CD4-positive, alpha-beta T cell treated with Interferon gamma for 1 hour (primary cell): Measurements from ENCODE around the gene C18orf63.

Experiments
- DNase-seq: peaks from one replicate; pipeline ENCODE4 v3.0.0-alpha.2; 2020

C18orf63 gene

DNA sequence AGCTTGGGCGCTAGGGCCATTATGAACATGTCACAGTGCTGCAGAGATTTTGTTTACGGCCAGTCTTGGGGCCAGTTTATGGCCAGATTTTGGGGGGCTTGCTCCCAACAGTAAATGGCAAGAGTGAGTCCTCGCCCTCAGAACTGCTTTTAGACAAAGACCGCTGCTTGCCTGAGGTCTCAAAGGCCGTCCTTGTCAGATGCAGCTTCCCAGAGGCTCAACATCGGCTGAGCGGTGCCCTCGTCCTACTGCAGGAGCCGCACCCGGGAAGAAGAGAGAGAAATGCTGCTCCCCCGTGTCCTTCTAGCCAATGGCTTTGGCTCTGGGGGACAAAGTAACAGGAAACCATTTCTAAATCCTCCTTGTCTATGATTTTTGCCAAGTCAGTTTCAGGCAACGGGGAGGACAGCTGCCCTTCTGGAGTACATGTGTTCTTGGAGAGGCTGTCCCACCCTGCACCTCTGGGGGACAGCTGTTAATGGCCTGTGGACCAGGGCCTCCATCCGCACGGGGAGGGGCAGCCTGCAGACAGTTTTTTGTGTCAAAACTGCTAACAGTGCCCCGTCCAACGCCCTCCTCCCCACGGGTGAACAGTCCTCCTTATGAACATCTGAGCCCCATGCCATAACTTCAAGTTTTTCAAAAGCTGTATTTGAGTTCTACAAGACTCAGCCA, 66.1 kb downstream of the C18orf63 start:
- DNase-seq = no peak

DNA sequence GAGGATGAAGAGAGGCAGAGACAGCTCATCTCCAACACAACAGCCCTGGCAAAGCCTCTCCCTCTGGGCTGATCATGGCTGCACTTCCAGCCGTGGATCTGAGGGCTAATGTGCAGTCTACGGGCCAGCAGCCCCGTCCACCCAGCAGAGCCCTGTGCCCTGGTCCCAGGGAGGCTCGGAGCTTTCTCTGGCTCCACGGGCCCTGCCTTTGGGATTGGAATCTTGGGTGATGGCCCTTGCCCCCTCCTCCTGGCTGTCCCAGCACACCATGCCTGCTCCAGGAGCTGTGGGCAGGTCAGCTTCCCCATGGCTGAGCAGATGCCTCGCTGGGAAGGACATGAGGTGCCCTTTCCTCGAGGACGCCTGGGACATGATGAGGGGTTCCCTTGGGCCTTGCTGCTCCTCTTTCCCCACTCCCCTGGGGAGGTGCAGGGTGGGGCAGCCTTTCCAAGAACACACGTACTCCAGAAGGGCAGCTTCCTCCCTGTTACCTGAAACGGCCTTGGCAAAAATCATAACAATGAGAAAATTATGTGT, 66.9 kb downstream of the C18orf63 start:
- no peak for DNase-seq

DNA sequence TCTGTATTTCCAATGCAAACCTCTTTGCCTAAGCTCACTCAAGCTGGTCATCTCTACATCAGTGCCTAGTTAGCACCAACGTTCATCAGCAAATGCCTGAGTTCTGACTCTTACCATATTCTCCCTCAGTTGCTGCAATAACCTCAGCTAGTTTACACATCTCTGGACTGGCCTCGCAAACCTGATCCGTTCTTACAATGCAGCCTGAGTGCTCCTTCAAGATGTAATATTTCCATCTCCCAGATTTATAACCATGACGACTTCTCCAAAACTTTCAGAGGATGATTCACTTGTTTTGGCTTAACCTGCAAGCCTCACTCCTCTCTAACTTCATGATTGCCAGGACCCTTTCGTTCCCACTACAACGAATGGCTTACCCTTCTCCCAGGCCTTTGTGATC, 71.7 kb downstream of the C18orf63 start:
- DNase-seq = no peak

DNA sequence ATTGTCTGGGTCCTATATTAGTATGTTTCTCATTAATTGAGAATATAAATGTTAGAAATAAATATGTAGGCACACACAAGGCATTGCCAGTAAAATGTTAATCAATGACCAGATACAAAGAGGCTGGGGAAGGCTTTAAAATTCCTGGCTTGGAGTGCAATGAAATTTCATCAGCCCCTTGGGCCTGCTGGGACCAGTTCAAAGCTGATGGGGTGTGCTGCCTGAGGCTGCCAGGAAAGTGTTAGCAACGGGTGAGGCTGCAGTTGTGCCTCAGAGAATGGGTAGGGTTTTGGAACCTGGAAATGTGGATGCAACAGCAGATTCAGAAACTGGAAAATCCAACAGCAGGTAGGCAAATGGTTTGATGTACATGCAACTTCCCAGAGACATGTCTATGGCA, 72.6 kb downstream of the C18orf63 start:
- DNase-seq = no peak

DNA sequence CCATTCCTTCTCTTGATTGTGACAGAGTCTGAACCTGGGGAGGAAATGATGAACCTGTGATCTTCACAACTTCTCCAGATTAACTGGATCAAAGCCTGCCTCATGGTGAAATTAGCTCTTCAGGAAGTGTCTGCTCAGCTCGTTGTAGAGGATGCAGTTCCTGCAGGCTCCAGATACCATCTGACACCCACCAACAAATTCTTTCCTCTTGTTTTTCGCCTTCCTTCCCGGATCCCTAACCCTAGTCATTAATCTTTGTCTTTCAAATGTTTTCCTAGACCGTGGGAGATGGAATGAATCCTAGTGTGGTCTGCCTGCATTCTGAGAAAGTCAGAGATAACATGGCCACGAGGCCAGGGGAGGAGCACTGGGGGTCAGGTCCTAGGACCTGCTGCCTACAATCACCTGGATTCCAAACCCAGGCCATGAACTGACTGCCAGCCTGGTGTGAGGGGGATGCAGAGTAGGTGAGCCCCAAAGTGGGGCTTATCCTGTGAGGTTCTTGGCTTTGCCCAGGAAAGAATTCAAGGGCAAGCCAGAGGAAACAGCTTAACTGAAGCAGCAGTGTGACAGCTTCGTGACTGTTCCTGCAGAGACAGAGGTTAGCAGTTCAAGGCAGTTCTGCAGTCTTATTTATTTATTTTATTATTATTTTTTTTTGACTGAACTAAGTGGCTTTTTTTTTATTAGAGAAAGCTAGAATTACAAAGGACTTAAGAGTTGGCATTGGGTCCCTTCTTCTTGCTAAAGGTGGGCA, 73.7 kb downstream of the C18orf63 start:
- no peak for DNase-seq

DNA sequence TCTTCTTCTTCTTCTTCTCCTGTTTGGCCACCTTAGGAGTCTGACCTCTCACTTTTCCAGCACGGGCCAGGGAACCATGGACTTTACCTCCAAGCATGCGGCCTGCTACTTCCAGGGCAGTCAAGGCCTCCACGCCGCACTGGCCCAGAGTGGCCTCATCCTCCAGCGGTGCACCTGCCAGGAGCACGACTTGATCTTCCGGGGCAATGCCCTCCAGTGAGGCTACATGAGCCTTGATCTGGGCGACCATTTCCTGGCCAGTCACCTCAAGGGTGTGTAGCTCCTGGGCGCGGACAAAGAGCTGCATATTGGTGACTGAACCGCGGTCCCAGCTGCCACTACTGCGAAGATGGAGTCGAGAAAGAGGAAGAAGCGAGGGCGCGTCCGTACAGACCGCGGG, 74.4 kb downstream of the C18orf63 start:
- DNase-seq = no peak

DNA sequence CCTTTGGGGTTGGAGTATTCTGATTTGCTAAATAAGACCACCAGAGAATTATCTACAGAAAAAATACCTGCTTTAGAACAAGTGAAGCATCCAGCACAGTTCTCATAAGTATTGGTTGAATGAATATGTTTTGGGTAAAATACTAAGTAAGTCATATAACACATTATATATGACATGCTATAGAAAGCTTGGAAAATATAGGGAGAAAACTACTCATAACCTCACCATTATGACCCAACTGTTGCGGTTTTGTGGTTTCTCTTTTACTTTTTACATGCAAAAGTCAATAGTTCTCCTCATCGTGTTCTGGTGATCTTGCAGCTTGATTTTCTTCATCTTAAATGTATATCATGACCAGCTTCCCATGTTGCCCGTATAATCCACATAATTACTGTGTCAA, 75.3 kb downstream of the C18orf63 start:
- DNase-seq = no peak

DNA sequence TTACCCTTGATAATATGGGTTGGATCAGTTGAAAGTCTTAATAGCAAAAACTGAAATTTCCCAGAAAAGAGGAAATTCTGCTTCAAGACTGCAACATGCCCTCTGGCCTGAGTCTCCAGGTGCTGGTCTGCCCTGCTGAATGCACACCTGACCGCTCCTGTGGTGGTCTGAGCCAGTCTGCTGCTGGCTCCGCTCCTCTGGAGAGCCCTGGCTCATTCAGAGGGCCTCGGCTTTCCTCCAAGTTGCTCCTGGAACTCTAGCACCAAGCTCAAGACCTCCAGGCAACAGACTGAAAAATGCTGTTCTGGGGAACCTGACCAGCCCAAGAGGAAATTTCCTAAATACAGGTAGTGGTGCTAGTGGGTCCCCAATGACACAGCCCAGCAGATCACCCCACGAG, 76.7 kb downstream of the C18orf63 start:
- DNase-seq = no peak

DNA sequence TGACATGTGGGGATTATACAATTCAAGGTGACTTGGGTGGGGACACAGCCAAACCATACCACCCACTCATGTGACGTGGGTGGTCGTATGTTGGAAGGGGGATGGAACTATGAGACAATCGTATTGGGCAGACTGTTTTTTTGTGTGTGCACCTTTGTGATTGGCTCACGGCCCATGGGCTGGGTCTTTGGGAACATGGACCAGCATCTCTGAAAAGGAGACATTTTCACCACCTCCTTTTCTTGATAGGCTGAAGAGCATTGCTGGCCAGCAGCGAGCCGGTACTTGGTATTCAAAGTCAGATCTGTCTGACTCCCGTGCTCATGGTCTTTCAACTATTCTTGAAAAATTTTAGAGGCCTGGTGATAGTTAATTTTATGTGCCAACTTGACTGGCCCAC, 79.4 kb downstream of the C18orf63 start:
- no peak for DNase-seq

DNA sequence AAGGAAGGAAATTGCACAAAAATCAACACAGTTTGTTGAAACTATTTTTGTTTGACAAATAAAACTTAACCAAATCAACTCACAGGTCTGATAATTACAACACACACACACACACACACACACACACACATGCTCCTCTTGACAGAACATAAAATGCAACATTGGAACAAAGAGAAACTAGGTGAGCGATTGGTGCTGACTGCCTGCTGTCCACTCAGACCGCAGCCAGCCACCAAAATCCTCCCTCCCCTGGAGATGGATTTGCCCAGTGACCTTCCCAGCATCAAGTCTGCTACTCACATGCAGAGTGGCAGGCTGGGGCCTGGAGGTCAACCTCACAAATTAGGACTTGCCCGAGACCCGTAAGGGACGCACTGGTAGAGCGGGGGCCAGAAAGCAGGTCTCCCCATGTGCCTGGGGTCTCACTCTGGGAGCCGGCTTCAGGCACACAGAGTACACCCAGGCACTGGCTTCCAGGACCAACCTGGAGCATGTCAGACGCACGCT, 80.1 kb downstream of the C18orf63 start:
- DNase-seq = no peak

DNA sequence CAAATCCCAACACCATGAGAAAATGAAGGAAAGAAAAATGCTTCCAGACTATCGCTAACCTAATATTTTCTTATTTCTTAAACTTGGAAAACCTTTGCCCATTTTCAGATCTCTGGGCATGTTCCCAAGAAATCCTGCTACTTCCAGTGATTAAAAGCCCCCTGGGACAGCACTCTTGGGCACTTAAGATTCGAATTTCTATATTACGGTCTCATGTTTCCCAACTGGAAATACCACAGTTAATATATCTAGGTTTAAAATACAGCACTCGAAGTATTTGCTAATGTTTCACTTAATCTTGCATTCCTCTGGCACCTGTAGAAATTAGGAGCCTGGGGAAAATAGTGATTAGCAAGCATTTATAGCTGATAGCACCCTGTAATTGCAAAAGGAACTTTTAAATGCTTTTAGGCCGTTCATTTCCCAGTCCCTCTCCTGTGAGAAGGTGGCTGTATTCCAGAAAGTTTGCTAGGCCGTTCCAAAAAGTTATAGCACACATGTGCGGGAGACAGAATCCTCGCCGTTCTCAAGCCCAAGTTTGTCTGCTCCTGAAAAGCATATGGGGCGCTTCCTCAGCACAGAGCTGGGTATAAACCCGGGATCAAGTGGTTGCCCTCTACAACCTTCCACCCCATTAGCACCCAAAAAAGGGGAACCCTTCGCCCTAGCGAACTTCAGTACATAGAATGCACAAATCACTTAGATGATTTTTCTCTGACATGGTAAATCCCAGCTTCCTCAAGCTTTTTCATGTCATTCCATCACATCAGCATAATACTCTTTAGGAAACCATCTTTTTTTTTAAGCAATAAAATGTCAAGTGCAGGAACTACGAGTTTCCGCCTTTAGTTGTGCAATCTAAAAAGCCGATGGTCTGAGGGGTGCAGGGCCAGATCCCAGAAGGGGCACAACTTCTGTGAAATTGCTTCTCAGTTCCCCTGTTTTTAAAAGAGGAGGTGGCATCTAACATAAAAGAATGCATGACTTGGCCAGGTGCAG, 80.8 kb downstream of the C18orf63 start:
- DNase-seq = no peak

DNA sequence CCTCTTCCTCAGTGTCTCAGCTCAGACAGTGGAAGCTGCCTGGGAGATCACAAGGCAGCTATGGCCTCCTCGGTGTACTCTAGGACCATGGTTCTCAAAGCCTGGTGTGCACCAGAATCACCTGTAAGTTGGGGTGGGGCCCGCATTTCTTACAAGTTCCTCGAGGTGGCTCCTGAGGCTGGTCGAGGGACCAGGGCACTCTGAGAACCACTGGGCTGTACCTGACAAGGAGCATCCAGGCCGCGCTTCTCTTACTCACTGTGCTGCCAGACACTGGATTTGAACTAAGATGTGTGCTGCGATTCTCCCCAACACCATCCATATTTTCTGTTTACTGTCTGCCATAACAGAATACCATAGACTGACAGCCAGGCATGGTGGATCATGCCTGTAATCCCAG, 81.9 kb downstream of the C18orf63 start:
- no peak for DNase-seq

DNA sequence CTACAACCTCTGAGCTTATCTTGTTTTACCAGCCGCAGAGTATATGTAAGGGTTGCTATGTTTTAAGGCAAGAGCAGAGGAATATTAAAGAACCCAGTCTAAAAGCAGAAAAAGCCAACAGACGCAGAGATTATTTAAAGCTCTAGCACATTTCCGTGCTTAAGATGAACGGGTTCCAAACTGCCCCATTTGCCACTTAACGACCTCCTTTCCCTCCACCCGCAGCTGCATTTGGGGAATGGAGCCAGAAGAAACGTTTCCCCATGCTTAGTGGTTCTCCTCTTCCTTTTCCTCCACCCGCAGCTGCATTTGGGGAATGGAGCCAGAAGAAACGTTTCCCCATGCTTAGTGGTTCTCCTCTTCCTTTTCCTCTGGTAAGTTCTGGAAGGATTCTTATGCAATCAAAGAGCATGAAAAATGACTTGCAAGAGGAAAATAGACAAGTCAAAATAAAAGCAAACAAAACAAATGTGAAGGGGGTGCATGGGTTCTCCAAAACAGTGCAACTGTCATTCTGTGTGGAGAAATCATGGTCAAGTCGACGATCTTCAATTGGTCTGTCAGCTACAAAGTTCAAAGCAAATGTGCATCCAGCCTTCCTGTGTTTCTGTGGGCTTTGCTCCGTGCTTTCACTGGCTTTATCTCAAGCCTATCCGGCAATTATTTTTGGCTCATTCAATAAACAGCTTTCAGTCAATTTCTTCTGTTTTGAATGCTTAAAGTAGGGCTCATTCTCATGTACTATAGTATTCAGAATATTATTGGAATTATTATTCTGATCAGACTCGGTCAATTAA, 83.7 kb downstream of the C18orf63 start:
- DNase-seq = no peak

DNA sequence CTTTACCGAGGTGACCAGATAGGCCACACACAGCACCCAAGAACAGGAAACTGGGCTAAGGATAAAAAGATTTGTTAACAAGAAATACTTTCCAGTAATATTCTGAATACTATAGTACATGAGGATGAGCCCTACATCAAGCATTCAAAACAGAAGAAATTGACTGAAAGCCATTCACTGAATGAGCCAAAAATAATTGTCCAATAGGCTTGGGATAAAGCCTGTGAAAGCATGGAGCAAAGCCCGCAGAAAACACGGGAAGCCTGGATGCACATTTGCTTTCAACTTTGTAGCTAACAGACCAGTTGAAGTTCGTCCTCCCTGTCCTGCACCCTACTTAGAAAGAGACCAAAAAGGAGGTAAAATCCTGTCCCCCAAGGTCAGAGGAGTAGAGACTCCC, 85.2 kb downstream of the C18orf63 start:
- DNase-seq = no peak

DNA sequence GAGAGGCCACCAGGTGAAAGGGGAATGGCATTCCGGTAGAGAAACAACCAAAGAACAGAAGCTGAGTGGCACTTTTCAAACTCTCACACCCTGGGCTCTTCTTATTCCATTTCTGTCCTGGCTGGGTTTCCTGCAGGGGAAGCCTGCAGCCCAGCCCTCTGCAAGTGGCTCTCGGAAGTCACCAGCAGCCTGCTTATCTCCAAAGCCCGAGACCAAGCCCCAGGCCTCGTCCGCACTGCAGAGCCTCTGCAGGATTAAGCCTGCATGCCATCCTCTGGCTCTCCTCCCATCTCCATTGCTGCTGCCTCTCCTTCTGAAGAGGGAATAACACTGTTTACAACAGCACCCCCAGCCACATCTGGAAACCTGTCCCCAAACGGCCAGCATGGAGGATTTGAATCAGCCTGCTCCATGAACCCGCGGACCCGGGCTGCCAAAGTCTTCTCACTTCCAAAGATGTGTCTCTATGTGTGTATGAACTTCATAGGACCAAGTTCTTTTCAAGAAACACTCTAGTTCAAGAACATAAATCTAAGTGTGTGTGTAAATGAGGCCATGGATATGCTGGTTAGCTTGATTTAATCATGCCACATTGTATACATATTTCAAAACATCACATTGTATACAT, 87.3 kb downstream of the C18orf63 start:
- DNase-seq = no peak

DNA sequence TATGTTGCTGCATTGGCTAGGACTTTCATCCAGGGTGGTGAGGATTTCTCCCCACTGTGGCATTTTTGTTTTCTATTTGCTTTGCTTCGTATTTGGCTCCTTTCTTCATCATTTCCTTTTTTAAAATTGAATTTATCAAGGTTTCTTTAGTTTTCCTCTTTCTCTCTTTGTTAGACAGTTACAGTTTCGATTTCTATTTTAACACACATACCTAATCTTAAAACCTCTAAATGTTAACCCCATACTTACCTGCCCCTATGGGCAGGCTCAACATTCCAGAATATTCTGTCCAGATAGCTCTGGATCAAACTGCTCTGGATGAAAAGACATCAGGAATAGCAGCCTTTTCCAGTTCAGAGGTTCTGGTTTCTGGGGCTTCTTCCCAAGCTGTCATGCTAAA, 92.2 kb downstream of the C18orf63 start:
- DNase-seq = no peak
